Esophagus muscularis mucosa (tissue), 4 donors: Measurements from ENCODE around the gene LMX1A.

Source experiments
- CTCF ChIP-seq, 3 experiments: fragments of 200-600 bp in 2 of 3; fragments of 450-650 bp in 1 of 3; sonication (generic) in 2 of 3; IDR thresholded peaks; one replicate each; pipeline ENCODE4 v1.5.1; 2017 to 2019; ENCODE audit warnings: antibody characterized with exemption in 3 of 3, mild to moderate bottlenecking in 2 of 3, moderate library complexity in 1 of 3
- EP300 ChIP-seq: sonication (generic); formaldehyde crosslinking; IDR thresholded peaks from one replicate; pipeline ENCODE4 v1.6.1; 2017; ENCODE audit warnings: antibody characterized with exemption
- POLR2A ChIP-seq: fragments of 450-650 bp; IDR thresholded peaks from one replicate; pipeline ENCODE4 v1.6.1; 2017; ENCODE audit warnings: antibody characterized with exemption, moderate library complexity, mild to moderate bottlenecking, low read depth
- POLR2AphosphoS5 ChIP-seq, 2 donors: sonication (generic); formaldehyde crosslinking; IDR thresholded peaks; one replicate each; pipeline ENCODE4 v1.6.1; 2017; ENCODE audit warnings: antibody characterized with exemption in 2 of 2

- TF ChIP-seq CTCF (IDR thresholded peaks at IDR 0.05) (no peak), EP300 (no peak), POLR2A (no peak), POLR2AphosphoS5 (IDR thresholded peaks at IDR 0.05) (no peak)
Observed at GRCh38 chr1:165254376-165254775, 102.1 kb downstream of the LMX1A start.
